Immature natural killer cell (primary cell): Measurements from ENCODE around the gene PRDM11. TPM values are rescaled to one million over a fixed set of nuclear protein-coding genes. Genes with fewer than 3 reads are reported as not detected.

Source experiments
- DNase-seq, 3 donors: peaks; one replicate each; pipeline ENCODE4 v3.0.0; 2022; ENCODE audit warnings: mixed read lengths in 1 of 3
- H3K27ac Mint-ChIP-seq, 6 donors: one replicate each; pipeline ENCODE4 v1.8.0; 2020; ENCODE audit warnings: mixed read lengths in 6 of 6, mild to moderate bottlenecking in 5 of 6, inconsistent platforms in 4 of 6, moderate library complexity in 3 of 6
- H3K27me3 Mint-ChIP-seq, 3 donors: one replicate each; pipeline ENCODE4 v1.8.0; 2020 to 2021; ENCODE audit warnings: low read depth in 3 of 3, mild to moderate bottlenecking in 3 of 3, mixed read lengths in 3 of 3, moderate library complexity in 3 of 3, inconsistent platforms in 1 of 3
- H3K36me3 Mint-ChIP-seq, 3 donors: one replicate each; pipeline ENCODE4 v1.8.0; 2020; ENCODE audit warnings: mixed read lengths in 3 of 3, inconsistent platforms in 2 of 3, mild to moderate bottlenecking in 2 of 3
- H3K4me1 Mint-ChIP-seq, 2 donors: one replicate each; pipeline ENCODE4 v1.8.0; 2020; ENCODE audit warnings: inconsistent platforms in 2 of 2, mild to moderate bottlenecking in 2 of 2, mixed read lengths in 2 of 2, moderate library complexity in 1 of 2
- H3K4me3 Mint-ChIP-seq, 5 donors: one replicate each; pipeline ENCODE4 v1.8.0; 2020; ENCODE audit warnings: mild to moderate bottlenecking in 5 of 5, mixed read lengths in 5 of 5, inconsistent platforms in 3 of 5, moderate library complexity in 3 of 5
- H3K9me3 Mint-ChIP-seq, 6 donors: one replicate each; pipeline ENCODE4 v1.8.0; 2020; ENCODE audit warnings: mild to moderate bottlenecking in 6 of 6, mixed read lengths in 6 of 6, inconsistent platforms in 4 of 6, moderate library complexity in 3 of 6
- polyA plus RNA-seq, 3 donors: library from polyadenylated mRNA; unstranded; fragments of 300-500 nt; fragmentation: Illumina TruSeq; gene quantifications; one replicate each; pipeline ENCODE4 v1.2.3, GENCODE V29; 2021

The PRDM11 gene
- polyA plus RNA-seq, 3 donors from 2014 or later: 0.84 to 1.2 (median 0.94) TPM

GRCh38 chr11:45270946-45271716 lies 124.7 kb downstream of the PRDM11 start:
- Mint-ChIP-seq H3K4me1 (no peaks in the 10 kb centered on the region), H3K9me3 (peaks cover 0 to 2% (median 0%) of the 10 kb centered on the region in 6 donors), H3K4me3 (no peak overlapping the region), H3K36me3 (no peaks in the 10 kb centered on the region), H3K27ac (no peak overlapping the region), H3K27me3 (peaks cover 4 to 16% (median 7%) of the 10 kb centered on the region in 3 donors)
- DNase-seq: no peak

- Mint-ChIP-seq H3K36me3 (no peaks in the 10 kb centered on the region), H3K27ac (no peak overlapping the region), H3K4me1 (no peaks in the 10 kb centered on the region), H3K4me3 (no peak overlapping the region), H3K9me3 (peaks cover 0 to 2% (median 0%) of the 10 kb centered on the region in 6 donors), H3K27me3 (peaks cover 7 to 18% (median 8%) of the 10 kb centered on the region in 3 donors)
- DNase-seq: no peak
These were observed 126.3 kb downstream of the PRDM11 start for GRCh38 chr11:45272701-45273100.

- Mint-ChIP-seq H3K9me3 (peaks cover 0 to 2% (median 0%) of the 10 kb centered on the region in 6 donors), H3K36me3 (no peaks in the 10 kb centered on the region), H3K4me1 (no peaks in the 10 kb centered on the region), H3K4me3 (no peak overlapping the region), H3K27me3 (peaks cover 7 to 18% (median 11%) of the 10 kb centered on the region in 3 donors), H3K27ac (no peak overlapping the region)
- DNase-seq: no peak
These were observed 127.1 kb downstream of the PRDM11 start for GRCh38 chr11:45273509-45273908.

GRCh38 chr11:45274206-45274605 lies 127.8 kb downstream of the PRDM11 start:
- H3K4me1 Mint-ChIP-seq: no peaks in the 10 kb centered on the region
- H3K9me3 Mint-ChIP-seq: peaks cover 0 to 2% (median 0%) of the 10 kb centered on the region in 6 donors

GRCh38 chr11:45275828-45276227 lies 129.4 kb downstream of the PRDM11 start:
- peaks cover 0 to 2% (median 0%) of the 10 kb centered on the region in 6 donors for H3K9me3 Mint-ChIP-seq
- H3K27ac Mint-ChIP-seq: no peak overlapping the region
- DNase-seq: no peak
- no peak overlapping the region for H3K4me3 Mint-ChIP-seq
- no peaks in the 10 kb centered on the region for H3K36me3 Mint-ChIP-seq
- H3K4me1 Mint-ChIP-seq: no peaks in the 10 kb centered on the region
- H3K27me3 Mint-ChIP-seq: peaks cover 6 to 20% (median 10%) of the 10 kb centered on the region in 3 donors

More at GRCh38 chr11:45274206-45274605, 127.8 kb downstream of the PRDM11 start:
- Mint-ChIP-seq H3K4me3 (no peak overlapping the region), H3K27ac (no peak overlapping the region), H3K27me3 (peaks cover 7 to 18% (median 10%) of the 10 kb centered on the region in 3 donors), H3K36me3 (no peaks in the 10 kb centered on the region)
- no peak for DNase-seq

GRCh38 chr11:45278714-45279113 lies 132.3 kb downstream of the PRDM11 start:
- peaks cover 12 to 25% (median 13%) of the 10 kb centered on the region in 3 donors for H3K27me3 Mint-ChIP-seq
- no peaks in the 10 kb centered on the region for H3K36me3 Mint-ChIP-seq
- H3K4me1 Mint-ChIP-seq: no peaks in the 10 kb centered on the region
- DNase-seq: no peak
- no peak overlapping the region for H3K27ac Mint-ChIP-seq
- H3K9me3 Mint-ChIP-seq: no peaks in the 10 kb centered on the region
- no peak overlapping the region for H3K4me3 Mint-ChIP-seq

GRCh38 chr11:45279645-45280044 lies 133.2 kb downstream of the PRDM11 start:
- H3K27me3 Mint-ChIP-seq: peaks cover 11 to 29% (median 18%) of the 10 kb centered on the region in 3 donors

GRCh38 chr11:45280449-45280848 lies 134.0 kb downstream of the PRDM11 start:
- no peaks in the 10 kb centered on the region for H3K4me1 Mint-ChIP-seq

More at GRCh38 chr11:45279645-45280044, 133.2 kb downstream of the PRDM11 start:
- Mint-ChIP-seq H3K36me3 (no peaks in the 10 kb centered on the region), H3K27ac (no peak overlapping the region), H3K4me1 (no peaks in the 10 kb centered on the region), H3K9me3 (no peaks in the 10 kb centered on the region), H3K4me3 (no peak overlapping the region)
- DNase-seq: no peak

GRCh38 chr11:45282081-45282480 lies 135.6 kb downstream of the PRDM11 start:
- no peaks in the 10 kb centered on the region for H3K4me1 Mint-ChIP-seq
- H3K4me3 Mint-ChIP-seq: no peak overlapping the region
- H3K27me3 Mint-ChIP-seq: peaks cover 18 to 31% (median 20%) of the 10 kb centered on the region in 3 donors
- no peak for DNase-seq
- no peaks in the 10 kb centered on the region for H3K36me3 Mint-ChIP-seq
- H3K27ac Mint-ChIP-seq: no peak overlapping the region
- no peaks in the 10 kb centered on the region for H3K9me3 Mint-ChIP-seq

More at GRCh38 chr11:45280449-45280848, 134.0 kb downstream of the PRDM11 start:
- Mint-ChIP-seq H3K9me3 (no peaks in the 10 kb centered on the region), H3K27me3 (peaks cover 12 to 29% (median 20%) of the 10 kb centered on the region in 3 donors), H3K36me3 (no peaks in the 10 kb centered on the region), H3K4me3 (no peak overlapping the region), H3K27ac (no peak overlapping the region)
- DNase-seq: no peak

Other genes with a start within 250 kb of the PRDM11 start
- 10 to 100 TPM in 1 of 3 donors, 1 to 10 TPM in 2; 5.0 to 13.6 (median 6.4) TPM for gene TP53I11, start 195.8 kb upstream of the PRDM11 start, polyA plus RNA-seq
- gene SYT13, start 139.7 kb downstream of the PRDM11 start, polyA plus RNA-seq: not detected